HG02885 (cell line): Measurements from ENCODE around the gene ARID1B.

Experiments
- ATAC-seq: cut with Tn5 transposase; IDR thresholded peaks from one replicate; pipeline ENCODE4 v1.9.1; 2021; ENCODE audit warnings: mild to moderate bottlenecking; ENCODE audit not compliant: unreplicated experiment, poor library complexity

Gene ARID1B

GRCh38 chr6:157161912-157162311 is 384.7 kb downstream of the ARID1B start:
- ATAC-seq, result no peak

GRCh38 chr6:157162766-157163433 is 385.7 kb downstream of the ARID1B start:
- no peak for ATAC-seq

- ATAC-seq, result no peak
Observed at GRCh38 chr6:157163434-157164159, 386.4 kb downstream of the ARID1B start.

- no peak for ATAC-seq
Observed at GRCh38 chr6:157164972-157165371, 387.8 kb downstream of the ARID1B start.

- no peak for ATAC-seq
Observed at GRCh38 chr6:157166784-157167183, 389.6 kb downstream of the ARID1B start.

GRCh38 chr6:157167837-157168236 is 390.7 kb downstream of the ARID1B start:
- no peak for ATAC-seq

GRCh38 chr6:157168471-157168870 is 391.3 kb downstream of the ARID1B start:
- ATAC-seq, result no peak

GRCh38 chr6:157169226-157169625 is 392.0 kb downstream of the ARID1B start:
- ATAC-seq, result no peak

GRCh38 chr6:157169656-157170055 is 392.5 kb downstream of the ARID1B start:
- no peak for ATAC-seq

GRCh38 chr6:157170535-157170934 is 393.4 kb downstream of the ARID1B start:
- ATAC-seq, result no peak

- ATAC-seq, result no peak
Observed at GRCh38 chr6:157171801-157172200, 394.6 kb downstream of the ARID1B start.

GRCh38 chr6:157172231-157172701 is 395.1 kb downstream of the ARID1B start:
- no peak for ATAC-seq

- no peak for ATAC-seq
Observed at GRCh38 chr6:157172830-157173536, 395.8 kb downstream of the ARID1B start.

- no peak for ATAC-seq
Observed at GRCh38 chr6:157173776-157174175, 396.6 kb downstream of the ARID1B start.

GRCh38 chr6:157174731-157175130 is 397.6 kb downstream of the ARID1B start:
- ATAC-seq, result no peak

- ATAC-seq, result no peak
Observed at GRCh38 chr6:157177731-157178336, 400.7 kb downstream of the ARID1B start.

- no peak for ATAC-seq
Observed at GRCh38 chr6:157181649-157182048, 404.5 kb downstream of the ARID1B start.

- ATAC-seq, result no peak
Observed at GRCh38 chr6:157182503-157183264, 405.5 kb downstream of the ARID1B start.

- ATAC-seq, result peak; percentile 81
Observed at GRCh38 chr6:157184202-157185015, 407.2 kb downstream of the ARID1B start.
